ENCODE data around the gene DNAH10.
A peak's percentile ranks its signal among the peaks of the same experiment; 100 is the strongest.

The DNAH10 gene

DNA sequence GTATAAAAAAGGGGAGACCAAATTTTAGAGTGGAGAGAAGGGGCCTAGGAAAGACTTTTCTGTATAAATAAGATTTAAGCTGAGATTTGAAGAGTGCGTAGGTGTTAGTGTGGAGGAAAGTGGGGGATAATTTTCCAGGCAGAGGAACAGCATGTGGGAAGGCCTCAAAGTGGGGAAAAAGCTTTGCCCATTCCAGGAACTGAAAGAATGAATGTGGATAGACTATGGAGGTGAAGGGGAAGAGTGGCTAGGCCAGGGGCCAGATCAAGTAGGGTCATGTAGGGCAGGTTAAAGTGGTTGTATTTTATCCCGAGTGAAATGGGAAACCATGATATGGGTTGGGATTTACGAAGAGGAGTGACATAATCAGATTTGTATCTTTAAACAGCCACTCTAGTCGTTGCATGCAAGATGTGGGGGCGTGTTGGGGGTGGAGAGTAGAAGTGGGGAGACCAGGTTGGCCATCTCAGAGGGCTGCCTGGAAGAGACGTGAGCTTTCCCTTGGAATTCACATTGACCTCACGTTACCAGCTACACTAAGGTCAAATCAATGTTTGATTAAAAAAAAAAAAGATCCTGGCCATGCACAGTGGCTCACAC is 214.2 kb downstream of the DNAH10 start:
- DNase-seq, result no peak

DNA sequence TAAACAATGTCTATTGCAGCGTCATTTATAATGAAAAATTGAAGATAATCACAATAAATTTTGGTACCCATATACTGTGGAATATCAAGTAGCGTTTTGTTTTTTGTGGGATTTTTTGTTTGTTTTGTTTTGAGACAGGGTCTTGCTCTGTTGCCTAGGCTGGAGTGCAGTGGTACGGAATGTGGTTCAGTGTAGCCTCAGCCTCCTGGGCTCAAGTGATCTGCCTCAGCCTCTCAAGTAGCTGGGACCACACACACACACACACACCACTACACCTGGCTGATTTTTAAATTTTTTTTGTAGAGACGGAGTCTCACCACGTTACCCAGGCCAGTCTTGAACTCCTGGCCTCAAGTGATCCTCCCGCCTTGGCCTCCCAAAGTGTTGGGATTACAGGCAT is 217.5 kb downstream of the DNAH10 start:
- peak; percentile 35 for DNase-seq

DNA sequence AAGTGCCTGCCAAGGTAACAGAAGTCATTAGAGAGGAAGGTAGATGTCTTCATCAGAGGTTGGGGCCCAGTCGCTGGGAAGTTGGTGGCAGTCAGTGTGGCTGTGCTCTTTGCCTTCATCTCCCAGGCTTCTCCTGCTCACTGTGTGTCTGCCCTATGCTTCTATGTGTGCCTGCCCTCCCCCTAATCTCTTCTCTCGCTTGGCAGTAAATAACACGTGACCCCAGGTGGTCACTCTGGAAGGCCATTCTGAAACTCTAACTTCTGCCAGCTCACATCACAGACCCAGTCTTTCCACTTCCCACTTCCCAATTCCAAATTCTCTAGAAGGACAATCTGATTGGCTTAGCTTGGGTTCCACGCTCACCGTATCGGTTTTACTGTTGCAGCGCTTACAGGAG is 220.2 kb downstream of the DNAH10 start:
- peak; percentile 38 for DNase-seq

DNA sequence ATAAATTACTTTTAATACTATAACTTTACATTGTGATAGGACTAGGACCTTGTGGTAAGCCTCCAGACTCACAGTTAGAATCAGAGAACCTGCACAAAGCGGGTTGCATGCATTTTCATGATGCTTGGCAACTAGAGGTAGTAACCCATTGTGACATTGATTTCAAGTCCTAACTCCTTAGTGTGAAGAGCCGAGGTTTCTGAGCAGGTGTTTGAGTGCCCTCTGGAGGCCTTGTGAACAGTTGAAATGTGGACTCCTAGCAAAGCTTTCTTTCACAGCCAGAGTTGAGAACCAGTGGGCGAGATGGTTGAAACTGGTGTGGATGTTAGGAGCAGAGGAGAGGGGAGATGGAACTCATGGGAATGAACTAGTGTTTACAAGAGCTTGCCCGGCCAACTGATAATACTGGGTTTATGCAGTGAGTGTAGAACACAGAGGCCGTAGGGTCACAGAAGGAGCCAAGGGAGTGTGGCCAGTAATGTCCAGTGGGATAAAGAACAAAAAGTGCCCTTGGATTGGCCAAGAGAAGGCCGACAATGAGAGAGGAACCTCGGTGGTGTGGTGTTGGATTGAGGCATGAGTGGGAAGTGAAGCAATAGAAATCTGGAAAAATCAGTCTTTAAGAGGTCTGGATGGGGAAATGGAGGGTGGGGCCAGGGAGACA is 221.9 kb downstream of the DNAH10 start:
- peak; percentile 78 for DNase-seq

DNA sequence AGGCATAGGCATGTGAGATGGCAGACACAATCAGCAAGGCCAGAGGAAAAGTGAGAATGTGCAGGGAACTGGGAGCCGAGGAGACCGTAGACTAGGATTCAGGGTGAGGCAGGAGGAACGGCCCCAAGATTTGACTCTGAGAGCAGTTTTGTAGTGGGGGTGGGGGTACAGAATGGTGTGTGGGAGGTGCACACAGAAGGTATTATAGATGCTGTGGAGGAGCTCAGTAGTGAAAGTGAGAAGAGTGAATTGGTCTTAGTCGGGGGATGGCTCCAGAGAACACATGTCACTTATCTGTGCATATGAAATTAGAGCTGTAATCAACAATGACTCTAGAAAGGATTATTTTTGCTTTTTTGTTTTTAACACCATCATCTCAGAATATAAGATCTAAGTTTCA is 222.8 kb downstream of the DNAH10 start:
- DNase-seq, result peak; percentile 18
